ENCODE measurements around the gene PLS3.

DNA sequence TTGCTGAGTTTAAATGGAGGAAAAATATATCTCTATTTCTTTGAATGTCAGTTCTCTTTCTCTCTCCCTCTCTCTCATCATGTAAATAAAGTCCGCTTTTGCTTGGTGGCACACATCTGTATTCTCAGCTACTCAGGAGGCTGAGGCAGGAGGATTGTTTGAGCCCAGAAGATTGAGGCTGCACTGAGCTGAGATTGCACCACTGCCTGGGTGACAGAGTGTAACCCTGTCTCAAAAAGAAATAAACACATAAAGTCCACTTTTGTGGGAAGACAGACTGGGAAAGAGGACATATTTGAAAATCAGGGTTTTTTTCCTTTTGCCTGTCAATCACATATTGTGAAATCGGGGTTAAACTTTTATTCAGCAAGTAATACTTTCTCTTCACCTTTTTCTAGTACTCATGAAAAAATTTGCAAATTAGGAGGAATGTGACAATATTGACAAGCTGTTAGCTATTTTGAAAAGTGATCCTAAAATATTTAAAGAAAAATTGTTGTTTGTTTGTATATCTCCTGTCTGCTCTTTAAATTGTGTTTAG, 42.6 kb downstream of the PLS3 start:
- TF ChIP-seq, protein P1, sequence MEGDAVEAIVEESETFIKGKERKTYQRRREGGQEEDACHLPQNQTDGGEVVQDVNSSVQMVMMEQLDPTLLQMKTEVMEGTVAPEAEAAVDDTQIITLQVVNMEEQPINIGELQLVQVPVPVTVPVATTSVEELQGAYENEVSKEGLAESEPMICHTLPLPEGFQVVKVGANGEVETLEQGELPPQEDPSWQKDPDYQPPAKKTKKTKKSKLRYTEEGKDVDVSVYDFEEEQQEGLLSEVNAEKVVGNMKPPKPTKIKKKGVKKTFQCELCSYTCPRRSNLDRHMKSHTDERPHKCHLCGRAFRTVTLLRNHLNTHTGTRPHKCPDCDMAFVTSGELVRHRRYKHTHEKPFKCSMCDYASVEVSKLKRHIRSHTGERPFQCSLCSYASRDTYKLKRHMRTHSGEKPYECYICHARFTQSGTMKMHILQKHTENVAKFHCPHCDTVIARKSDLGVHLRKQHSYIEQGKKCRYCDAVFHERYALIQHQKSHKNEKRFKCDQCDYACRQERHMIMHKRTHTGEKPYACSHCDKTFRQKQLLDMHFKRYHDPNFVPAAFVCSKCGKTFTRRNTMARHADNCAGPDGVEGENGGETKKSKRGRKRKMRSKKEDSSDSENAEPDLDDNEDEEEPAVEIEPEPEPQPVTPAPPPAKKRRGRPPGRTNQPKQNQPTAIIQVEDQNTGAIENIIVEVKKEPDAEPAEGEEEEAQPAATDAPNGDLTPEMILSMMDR (IDR thresholded peaks at IDR 0.05), result no peak
- TF ChIP-seq POLR2AphosphoS5 (IDR thresholded peaks at IDR 0.05) (no peak), POLR2A (IDR thresholded peaks at IDR 0.05) (no peak), EP300 (IDR thresholded peaks at IDR 0.05) (no peak)

Measured in suprapubic skin (tissue), 4 donors.